ENCODE results near the gene FAM81A.
"Not testable (repeated sequence)": the region's sequence is repeated elsewhere in the genome, so short reads cannot be mapped to it uniquely, and the experiment has no call there.

FAM81A gene

DNA sequence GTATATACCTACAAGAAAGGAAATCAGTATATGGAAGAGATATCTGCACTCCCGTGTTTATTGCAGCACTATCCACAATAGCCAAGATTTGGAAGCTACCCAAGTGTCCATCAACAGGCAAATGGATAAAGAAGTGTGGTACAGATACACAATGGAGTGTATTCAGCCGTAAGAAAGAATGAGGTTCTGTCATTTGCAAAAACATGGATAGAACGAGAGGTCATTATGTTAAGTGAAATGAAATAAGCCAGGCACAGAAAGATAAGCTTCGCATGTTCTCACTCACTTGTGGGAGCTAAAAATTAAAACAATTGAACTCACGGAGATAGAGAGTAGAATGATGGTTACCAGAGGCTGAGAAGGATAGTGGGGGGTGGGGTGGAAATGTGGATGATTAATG, 53.1 kb downstream of the FAM81A start:
- DNase-seq, result no peak

DNA sequence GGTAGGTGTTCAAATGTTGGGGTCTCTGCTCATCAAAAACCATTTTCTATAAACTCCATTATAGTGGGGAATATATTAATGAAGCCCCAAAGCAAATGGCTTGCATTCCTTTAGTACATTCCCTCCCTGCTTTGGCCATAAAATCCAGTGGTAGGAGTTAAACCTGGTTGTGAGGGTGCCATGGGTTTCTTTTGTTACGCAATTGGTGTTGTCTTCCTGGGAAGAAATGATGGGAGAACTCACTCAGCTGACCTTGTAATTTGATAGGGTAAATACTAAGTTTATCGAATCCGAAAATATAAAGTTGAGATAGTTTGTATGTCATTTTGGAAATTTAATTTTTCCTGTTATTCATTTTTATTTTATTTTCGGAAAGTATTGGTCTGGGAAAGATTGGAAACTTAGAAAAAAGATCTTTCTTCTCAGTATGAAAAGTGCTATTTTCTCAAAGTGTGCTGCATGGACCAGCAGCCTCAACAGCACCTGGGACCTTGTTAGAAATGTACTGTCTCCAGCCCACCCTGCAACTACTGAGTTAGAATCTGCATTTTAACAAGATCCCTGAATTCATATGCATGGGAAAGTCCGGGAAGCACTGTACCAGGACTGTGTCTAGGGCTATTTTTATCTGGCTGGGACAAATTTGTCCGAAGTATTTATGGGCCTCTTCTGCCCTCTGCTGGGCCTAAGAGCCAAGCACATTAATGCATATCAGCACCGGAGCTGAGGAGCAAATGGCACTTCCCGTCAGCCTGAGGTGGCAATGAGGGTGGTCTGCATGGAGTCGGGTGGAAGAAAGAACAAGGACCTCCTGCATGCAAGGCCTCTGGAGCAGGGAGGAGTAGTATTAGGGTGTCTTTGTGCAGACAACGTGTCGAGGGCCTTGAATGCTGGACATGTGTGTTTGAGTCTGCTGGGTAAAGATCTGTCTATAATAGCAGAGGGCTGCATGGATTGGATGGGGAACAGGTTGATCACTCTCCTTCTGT, 54.7 kb downstream of the FAM81A start:
- DNase-seq, result no peak

DNA sequence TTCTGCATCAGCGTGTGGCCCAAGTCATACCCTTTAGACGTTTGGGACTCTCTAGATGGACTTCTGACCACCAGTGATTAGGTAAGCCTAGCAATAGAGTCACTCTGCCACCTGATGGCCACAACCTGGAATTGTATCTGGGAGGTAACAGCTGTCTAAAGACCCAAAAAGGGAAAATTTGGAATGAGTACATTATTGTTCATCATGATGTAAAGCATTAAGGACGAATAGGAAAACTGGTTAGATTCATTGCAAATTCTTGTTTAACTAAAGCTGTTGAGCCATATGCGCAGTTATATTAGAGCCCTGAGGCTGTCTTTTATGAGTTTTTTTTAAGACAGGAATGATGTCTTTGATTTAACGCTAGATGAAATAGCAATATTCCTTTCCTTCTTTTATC, 63.6 kb downstream of the FAM81A start:
- DNase-seq, result no peak

DNA sequence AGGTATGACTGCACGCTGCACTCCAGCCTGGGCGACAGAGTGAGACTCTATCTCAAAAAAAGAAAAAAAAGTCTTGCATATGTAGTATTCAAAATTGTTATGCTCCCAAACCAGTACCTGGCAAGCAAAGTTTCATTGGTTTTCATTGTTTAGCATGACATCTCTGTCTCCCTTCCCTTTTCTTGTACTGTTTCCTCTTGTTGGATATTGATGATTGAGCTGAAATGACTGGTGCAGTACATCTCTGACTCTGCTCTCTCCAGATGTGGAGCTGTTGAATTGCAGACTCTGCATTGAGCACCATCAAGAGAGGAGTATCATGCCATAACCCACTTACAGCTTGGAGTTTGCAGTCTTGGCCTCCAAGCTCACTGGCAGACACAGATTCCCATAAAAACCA, 77.2 kb downstream of the FAM81A start:
- no peak for DNase-seq

DNA sequence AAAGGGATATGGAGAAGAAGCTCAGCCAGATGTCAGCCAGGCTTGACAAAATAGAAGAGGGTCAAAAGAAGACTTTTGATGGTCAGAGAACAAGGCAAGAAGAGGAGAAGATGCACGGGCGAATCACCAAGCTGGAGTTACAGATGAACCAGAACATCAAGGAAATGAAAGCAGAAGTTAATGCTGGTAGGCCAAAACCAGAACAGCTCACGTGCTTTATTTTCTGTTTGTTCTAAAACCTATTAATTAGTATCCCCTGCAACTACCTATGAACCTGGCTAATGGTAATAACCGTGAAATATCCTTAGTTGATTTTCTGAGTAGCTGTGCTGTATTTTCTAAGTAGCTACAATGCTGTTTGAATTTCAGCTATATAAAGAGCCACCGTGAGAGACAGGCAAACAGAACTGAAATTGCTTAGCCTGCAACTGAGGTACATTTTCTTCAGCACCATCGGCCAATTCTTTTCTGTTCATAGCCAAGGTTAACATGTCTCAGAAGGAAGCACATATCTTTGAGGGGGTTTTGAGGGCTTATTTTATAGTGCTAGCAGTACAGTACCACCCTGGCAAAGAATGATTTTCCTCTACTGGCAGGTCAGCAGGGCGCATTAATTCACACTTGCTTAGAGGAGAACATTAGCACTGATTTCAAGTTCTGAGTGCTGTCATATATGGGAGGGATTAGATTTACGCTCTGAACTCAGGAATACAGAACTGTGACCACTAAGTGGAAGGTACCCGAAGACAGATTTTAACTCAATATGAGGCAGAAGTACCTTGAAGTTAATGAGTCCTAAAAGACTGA, 78.9 kb downstream of the FAM81A start:
- DNase-seq, result no peak

DNA sequence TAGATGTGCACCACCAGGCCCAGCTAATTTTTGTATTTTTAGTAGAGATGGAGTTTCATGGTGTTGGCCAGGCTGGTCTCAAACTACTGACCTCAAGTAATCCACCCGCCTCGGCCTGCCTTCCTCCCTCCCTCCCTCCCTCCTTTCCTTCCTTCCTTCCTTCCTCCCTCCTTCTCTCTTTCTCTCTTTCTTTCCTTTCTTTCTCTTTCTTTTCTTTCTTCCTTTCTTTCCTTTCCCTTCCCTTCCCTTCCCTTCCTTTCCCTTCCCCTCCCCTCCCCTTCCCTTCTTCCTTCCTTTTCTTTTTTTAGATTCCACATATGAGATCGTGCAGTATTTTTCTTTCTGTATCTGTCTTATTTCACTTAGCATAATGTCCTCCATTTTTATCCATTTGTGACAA, 81.3 kb downstream of the FAM81A start:
- no peak for DNase-seq

- no peak for DNase-seq
These were observed 83.5 kb downstream of the FAM81A start for GRCh38 chr15:59521443-59521842.

DNA sequence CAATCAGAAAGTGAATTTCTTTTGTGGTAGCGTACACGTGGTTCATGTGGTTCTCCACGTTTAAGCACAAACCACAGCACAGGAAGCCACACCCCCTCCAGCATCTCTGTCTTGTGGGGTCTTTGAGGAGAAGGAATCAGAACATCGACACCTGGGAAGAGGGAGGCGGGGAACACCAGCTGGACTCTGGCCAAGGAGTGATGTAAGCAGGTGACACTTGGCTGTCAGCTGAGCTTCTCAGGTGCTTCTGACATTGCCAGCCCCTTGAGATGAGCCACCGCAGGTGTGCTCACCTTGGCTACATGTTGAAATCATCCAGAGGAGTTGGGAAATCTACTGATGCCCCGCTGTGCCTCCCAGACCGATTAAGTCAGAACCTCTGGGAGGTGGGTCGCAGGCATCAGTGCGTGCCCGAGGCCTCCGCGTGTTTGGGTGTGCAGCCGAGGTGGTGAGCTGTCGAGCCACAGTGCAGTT, 85.0 kb downstream of the FAM81A start:
- no peak for DNase-seq

- DNase-seq, result no peak
These were observed 85.7 kb downstream of the FAM81A start for GRCh38 chr15:59523702-59524101.

DNA sequence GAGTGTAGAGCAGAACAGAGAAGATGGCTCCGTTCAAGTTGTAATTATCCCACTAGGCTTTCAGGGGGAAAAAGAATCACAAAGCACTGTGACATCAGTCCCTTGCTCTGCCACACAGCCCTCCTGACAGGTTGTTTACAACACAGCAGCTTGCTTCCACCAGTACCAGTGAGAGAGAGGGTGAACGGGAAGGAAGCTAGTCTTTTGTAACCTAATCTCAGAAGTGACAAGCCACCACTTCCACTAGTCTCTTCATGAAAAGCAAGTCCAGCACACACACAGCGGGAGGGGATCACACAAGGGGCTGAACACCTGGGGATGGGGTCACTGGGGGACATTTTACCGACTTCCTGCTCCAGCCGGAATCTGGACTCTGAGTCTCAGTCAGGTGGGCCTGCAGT, 86.3 kb downstream of the FAM81A start:
- no peak for DNase-seq

GRCh38 chr15:59526466-59526865, 88.5 kb downstream of the FAM81A start:
- DNase-seq, result not testable (repeated sequence)

- no peak for DNase-seq
These were observed 90.4 kb downstream of the FAM81A start for GRCh38 chr15:59528429-59528828.

DNA sequence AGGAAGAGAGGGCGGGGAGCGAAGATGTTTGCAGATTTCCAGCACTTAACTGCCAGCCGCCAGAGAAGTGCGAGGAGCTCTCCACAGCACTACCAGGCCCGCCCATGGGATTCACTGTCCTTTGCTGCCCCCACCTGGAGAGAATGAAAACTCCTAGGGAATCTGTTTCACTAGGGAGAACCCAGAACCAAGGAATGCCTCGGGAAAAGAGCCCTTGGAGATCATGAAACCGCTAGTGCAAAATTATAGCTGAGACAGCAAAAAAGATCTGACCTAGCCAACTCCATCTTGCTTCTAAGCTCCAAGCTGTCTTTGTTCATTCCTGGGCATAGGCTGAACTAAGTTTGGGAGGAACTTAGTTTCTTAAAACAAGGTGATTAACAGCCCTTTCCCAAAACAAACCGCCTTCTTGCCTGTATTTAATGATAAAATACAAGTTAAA, 91.0 kb downstream of the FAM81A start:
- peak; percentile 21 for DNase-seq

DNA sequence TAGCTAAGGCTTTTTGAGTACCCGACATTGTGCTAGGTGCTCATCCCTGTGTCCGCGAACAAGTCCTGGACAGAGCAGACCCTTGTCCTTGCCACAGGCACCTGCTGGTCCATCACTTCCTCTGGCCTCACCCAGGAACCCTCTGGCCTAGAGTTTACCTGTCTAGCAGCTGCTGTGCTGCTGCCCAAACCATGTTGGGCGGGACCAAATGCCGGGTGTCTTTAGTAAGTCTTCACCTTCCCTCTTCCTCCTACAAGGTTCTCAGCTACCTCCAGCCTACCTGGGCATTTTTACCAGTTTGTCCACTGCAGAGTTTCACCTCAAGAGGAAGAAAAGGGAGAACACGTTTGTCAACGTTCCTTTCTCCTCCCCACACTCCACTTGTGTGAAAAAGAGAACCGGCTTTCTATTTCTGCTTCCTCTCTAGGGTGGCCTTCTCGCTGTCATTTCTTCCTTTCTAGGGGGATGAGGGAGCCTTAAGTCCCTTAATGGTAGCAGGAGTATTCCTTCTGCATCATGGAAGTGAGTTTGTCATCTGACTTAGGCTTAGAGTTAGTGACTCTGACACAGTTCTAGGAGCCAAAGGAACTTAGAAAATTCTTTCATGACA, 93.2 kb downstream of the FAM81A start:
- DNase-seq, result no peak

DNA sequence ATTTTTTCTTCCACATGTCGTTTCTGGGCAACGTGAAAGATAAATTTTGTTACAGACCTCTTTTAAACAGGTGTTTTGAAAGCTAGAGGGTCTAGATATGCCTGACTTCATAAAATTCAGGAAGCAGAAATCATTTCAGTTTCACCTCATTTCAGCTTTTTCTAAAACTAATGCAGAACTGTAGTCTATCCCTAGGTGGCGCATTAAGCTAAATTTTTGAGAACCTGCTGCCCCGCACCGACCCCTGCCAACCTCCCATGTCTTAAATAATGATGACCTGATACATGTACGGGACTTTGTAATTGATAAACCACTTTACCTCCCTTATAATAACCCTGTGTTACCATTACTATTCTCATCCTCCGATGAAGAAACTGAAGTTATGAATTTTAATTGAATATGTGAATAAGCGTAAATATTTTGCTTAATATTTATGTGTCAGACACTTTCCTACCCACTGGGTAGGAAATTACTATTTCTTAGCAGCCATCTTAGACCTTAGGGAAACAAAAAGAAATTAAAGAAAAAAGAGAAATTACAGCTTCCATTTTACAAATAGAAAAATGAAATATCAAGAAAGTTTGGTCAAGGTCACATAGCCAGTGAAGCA, 94.9 kb downstream of the FAM81A start:
- no peak for DNase-seq

DNA sequence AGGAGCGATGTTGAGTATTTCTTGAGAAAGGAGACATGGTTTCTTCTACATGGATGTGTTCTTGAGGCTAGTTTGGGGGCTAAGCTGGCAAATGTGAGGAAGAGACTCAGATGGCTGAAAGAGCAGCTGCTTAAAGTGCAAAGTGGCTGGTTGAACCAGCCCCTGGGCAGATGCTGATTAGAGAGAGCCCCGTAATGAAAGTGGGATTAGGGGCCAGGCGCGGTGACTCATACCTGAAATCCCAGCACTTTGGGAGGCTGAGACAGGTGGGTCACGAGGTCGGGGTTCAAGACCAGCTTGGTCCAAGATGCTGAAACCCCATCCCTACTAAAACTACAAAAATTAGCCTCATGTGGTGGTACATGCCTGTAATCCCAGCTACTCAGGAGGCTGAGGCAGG, 98.6 kb downstream of the FAM81A start:
- no peak for DNase-seq

DNA sequence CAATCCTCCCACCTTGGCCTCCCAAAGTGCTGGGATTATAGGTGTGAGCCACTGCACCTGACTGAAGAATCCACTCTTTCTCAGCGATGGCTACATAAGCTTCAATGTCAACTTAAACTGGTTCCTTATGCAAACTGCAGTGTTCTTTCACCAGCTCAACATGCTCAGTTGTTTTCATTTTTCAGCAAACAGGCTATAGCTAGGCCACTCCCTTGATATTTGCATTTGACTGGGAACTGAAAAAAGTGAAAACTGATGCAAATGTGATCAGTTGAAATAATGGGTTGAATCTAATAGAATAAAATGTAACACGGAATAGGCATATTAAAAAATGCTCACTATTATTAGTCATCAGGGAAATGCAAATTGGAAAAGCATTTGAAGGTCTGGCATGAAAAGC, 99.4 kb downstream of the FAM81A start:
- DNase-seq, result no peak

DNA sequence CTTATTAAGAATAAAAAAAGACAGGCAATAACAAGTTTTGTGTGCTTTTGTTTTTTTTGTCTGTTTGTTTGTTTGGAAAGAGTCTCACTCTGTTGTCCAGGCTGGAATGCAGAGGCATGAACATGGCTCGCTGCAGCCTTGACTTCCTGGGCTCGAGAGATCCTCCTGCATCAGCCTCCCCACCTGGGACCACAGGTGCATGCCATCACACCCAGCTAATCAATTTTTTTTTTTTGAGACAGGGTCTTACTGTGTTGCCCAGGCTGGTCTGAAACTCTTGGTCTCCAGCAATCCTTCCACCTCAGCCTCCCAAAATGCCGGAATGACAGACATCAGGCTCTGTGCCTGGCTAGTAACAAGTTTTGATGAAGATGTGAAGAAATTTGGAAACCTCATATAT, 100.5 kb downstream of the FAM81A start:
- no peak for DNase-seq

- no peak for DNase-seq
These were observed 101.8 kb downstream of the FAM81A start for GRCh38 chr15:59539799-59540198.

GRCh38 chr15:59540654-59541053, 102.7 kb downstream of the FAM81A start:
- no peak for DNase-seq

DNA sequence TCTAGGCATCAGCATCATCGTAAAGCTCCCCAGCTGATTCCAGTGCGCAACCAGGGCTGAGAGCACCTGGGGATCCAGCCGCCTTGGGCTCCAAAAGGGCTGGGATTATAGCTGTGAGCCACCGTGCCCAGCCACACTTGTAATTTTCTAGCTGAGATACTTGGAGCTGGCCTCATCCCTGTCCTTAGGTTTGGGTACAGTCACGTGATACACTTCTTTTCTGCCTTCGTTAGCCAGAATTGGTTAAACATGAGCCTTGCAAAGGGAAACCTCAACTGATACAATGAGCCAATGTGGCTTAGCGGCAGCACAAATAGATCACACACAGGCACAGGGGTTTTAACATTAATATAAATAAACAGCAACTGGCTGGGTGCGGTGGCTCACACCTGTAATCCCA, 103.8 kb downstream of the FAM81A start:
- DNase-seq, result no peak

GRCh38 chr15:59543721-59544547, 105.9 kb downstream of the FAM81A start:
- DNase-seq, result no peak

Measured in NCI-H2081 treated with DMSO at 0.1 percent for 48 hours (cell line).